H1 (cell line): ENCODE data around the gene ZNF490. TPM values are rescaled to one million over a fixed set of nuclear protein-coding genes. Genes with fewer than 3 reads are reported as not detected.

Experiments used
- CTCF ChIA-PET: fragments of 300-600 bp; sonication (Branson Sonifier 250); formaldehyde crosslinking; loops from one replicate; lab custom pipeline; 2021; ENCODE audit not compliant: partially characterized antibody; lab: Charles Lee
- POLR2A ChIA-PET: fragments of 300-600 bp; sonication (Branson Sonifier 250); formaldehyde crosslinking; loops from one replicate; lab custom pipeline; 2021; ENCODE audit warnings: inconsistent platforms; ENCODE audit not compliant: partially characterized antibody; lab: Charles Lee
- DNase-seq, 2 experiments: peaks; one replicate each; pipeline versions ENCODE4 v3.0.0 to v3.0.0-alpha.2; 2010 to 2022; ENCODE audit warnings: low spot score in 2 of 2, low read depth in 1 of 2, mixed read lengths in 1 of 2
- FAIRE-seq: peaks from 2 replicates; lab custom pipeline; 2011; peaks lifted over from hg19 to GRCh38; lab: Jason Lieb, UNC
- H2AFZ ChIP-seq: 2 replicates; pipeline ENCODE4 v1.8.1; 2012; ENCODE audit warnings: low read length, inconsistent platforms
- H2AK5ac ChIP-seq: 2 replicates; pipeline ENCODE4 v1.6.1; 2013; ENCODE audit warnings: low read depth, low read length
- H2BK120ac ChIP-seq: replicated peaks from 2 replicates; pipeline ENCODE3; 2013; ENCODE audit warnings: low read depth, low read length, inconsistent platforms
- H2BK12ac ChIP-seq: 2 replicates; pipeline ENCODE4 v1.6.1; 2013; ENCODE audit warnings: low read depth, low read length
- H2BK15ac ChIP-seq: 2 replicates; pipeline ENCODE4 v1.6.1; 2013; ENCODE audit warnings: low read length
- H2BK20ac ChIP-seq: 2 replicates; pipeline ENCODE4 v1.6.1; 2013; ENCODE audit warnings: low read length
- H2BK5ac ChIP-seq: 2 replicates; pipeline ENCODE4 v1.6.1; 2013; ENCODE audit warnings: low read depth, low read length
- H3K14ac ChIP-seq: 2 replicates; pipeline ENCODE4 v1.6.1; 2013; ENCODE audit warnings: inconsistent platforms; ENCODE audit not compliant: insufficient read length
- H3K18ac ChIP-seq: 2 replicates; pipeline ENCODE4 v1.6.1; 2013; ENCODE audit warnings: low read length; ENCODE audit errors: extremely low read depth
- H3K23ac ChIP-seq: 2 replicates; pipeline ENCODE4 v1.6.1; 2013; ENCODE audit warnings: inconsistent platforms; ENCODE audit not compliant: insufficient read length
- H3K23me2 ChIP-seq: 2 replicates; pipeline ENCODE4 v1.6.1; 2013; ENCODE audit warnings: low read depth, low read length
- H3K27ac ChIP-seq: 2 replicates; pipeline ENCODE4 v1.6.1; 2011; ENCODE audit warnings: low read depth, low read length, inconsistent platforms
- H3K27me3 ChIP-seq, 4 experiments: replicated peaks in 1 of 4; 1 replicate in 1 of 4; 2 replicates in 3 of 4; pipeline versions ENCODE4 v1.6.1 to v1.8.1; 2011 to 2013; ENCODE audit warnings: low read length in 3 of 4, mild to moderate bottlenecking in 3 of 4, inconsistent platforms in 2 of 4, mixed read lengths in 2 of 4, moderate library complexity in 1 of 4; ENCODE audit not compliant: control insufficient read depth in 3 of 4, insufficient read depth in 3 of 4; ENCODE audit errors: extremely low read depth in 1 of 4
- H3K36me3 ChIP-seq, 4 experiments: 2 replicates each; pipeline versions ENCODE4 v1.6.1 to v1.8.1; 2011 to 2013; ENCODE audit warnings: mild to moderate bottlenecking in 4 of 4, low read length in 3 of 4, moderate library complexity in 2 of 4, control low read depth in 1 of 4, inconsistent platforms in 1 of 4; ENCODE audit not compliant: insufficient read depth in 4 of 4, control insufficient read depth in 2 of 4
- H3K4ac ChIP-seq: replicated peaks from 2 replicates; pipeline ENCODE3; 2013; ENCODE audit warnings: low read length, low read depth, mixed read lengths, inconsistent platforms; ENCODE audit not compliant: insufficient read length
- H3K4me1 ChIP-seq, 4 experiments: replicated peaks in 1 of 4; 1 replicate in 1 of 4; 2 replicates in 3 of 4; pipeline versions ENCODE4 v1.6.1 to v1.8.1; 2011 to 2013; ENCODE audit warnings: low read length in 3 of 4, inconsistent platforms in 2 of 4, mixed read lengths in 1 of 4; ENCODE audit not compliant: insufficient read depth in 4 of 4, control insufficient read depth in 3 of 4
- H3K4me2 ChIP-seq, 2 experiments: 2 replicates each; pipeline versions ENCODE4 v1.6.1 to v1.8.1; 2011 to 2013; ENCODE audit warnings: low read depth in 2 of 2, low read length in 2 of 2, control low read depth in 1 of 2, inconsistent platforms in 1 of 2, mild to moderate bottlenecking in 1 of 2; ENCODE audit not compliant: insufficient read depth in 1 of 2
- H3K4me3 ChIP-seq, 4 experiments: fragments of 200-600, 300-600 bp in 1 of 4; sonication (generic), shearing (Covaris generic), sonication (Bioruptor Twin) in 1 of 4; 2 replicates each; pipeline versions ENCODE4 v1.5.1 to v1.8.1; 2011 to 2016; ENCODE audit warnings: low read length in 4 of 4, low read depth in 3 of 4, control low read depth in 2 of 4, inconsistent platforms in 2 of 4, mild to moderate bottlenecking in 2 of 4, mixed read lengths in 1 of 4, moderate library complexity in 1 of 4; ENCODE audit not compliant: insufficient read depth in 2 of 4; ENCODE audit errors: extremely low read depth in 1 of 4
- H3K56ac ChIP-seq: replicated peaks from 2 replicates; pipeline ENCODE3; 2013; ENCODE audit warnings: low read depth, mild to moderate bottlenecking, mixed read lengths, low read length, inconsistent platforms; ENCODE audit not compliant: insufficient read length
- H3K79me1 ChIP-seq: 2 replicates; pipeline ENCODE4 v1.6.1; 2013; ENCODE audit warnings: low read depth, low read length, control low read depth
- H3K79me2 ChIP-seq, 2 experiments: 2 replicates each; pipeline versions ENCODE4 v1.6.1 to v1.8.1; 2012 to 2013; ENCODE audit warnings: low read length in 2 of 2, mild to moderate bottlenecking in 2 of 2, inconsistent platforms in 1 of 2; ENCODE audit not compliant: insufficient read depth in 2 of 2, control insufficient read depth in 1 of 2
- H3K9ac ChIP-seq, 4 experiments: replicated peaks in 1 of 4; 1 replicate in 1 of 4; 2 replicates in 3 of 4; pipeline versions ENCODE4 v1.6.1 to v1.8.1; 2011 to 2013; ENCODE audit warnings: low read depth in 3 of 4, low read length in 3 of 4, control low read depth in 2 of 4, mild to moderate bottlenecking in 2 of 4, moderate library complexity in 2 of 4, inconsistent platforms in 1 of 4; ENCODE audit errors: extremely low read depth in 1 of 4
- H3K9me3 ChIP-seq, 2 experiments: 2 replicates each; pipeline versions ENCODE4 v1.6.1 to v1.8.1; 2012 to 2013; ENCODE audit warnings: mild to moderate bottlenecking in 2 of 2, moderate library complexity in 2 of 2, control low read depth in 1 of 2, inconsistent platforms in 1 of 2, low read depth in 1 of 2, low read length in 1 of 2, mixed read lengths in 1 of 2; ENCODE audit not compliant: insufficient read depth in 2 of 2
- H4K20me1 ChIP-seq, 2 experiments: replicated peaks in 1 of 2; 2 replicates each; pipeline versions ENCODE3 to v1.8.1; 2011 to 2013; ENCODE audit warnings: inconsistent platforms in 2 of 2, low read length in 2 of 2, mild to moderate bottlenecking in 1 of 2; ENCODE audit not compliant: insufficient read depth in 2 of 2, control insufficient read depth in 1 of 2
- H4K5ac ChIP-seq: 2 replicates; pipeline ENCODE4 v1.6.1; 2013; ENCODE audit warnings: low read length, low read depth, mixed read lengths, inconsistent platforms; ENCODE audit not compliant: insufficient read length
- H4K8ac ChIP-seq: 2 replicates; pipeline ENCODE4 v1.8.0; 2013; ENCODE audit warnings: mild to moderate bottlenecking, moderate library complexity, low read length, inconsistent platforms; ENCODE audit not compliant: insufficient read depth; ENCODE audit errors: extremely low read depth
- H4K91ac ChIP-seq: replicated peaks from 2 replicates; pipeline ENCODE3; 2013; ENCODE audit warnings: low read length, mixed read lengths, inconsistent platforms; ENCODE audit not compliant: insufficient read length
- CHD2 ChIP-seq: IDR thresholded peaks from 2 replicates; pipeline ENCODE4 v1.6.1; 2012; ENCODE audit warnings: low read length, improper control_type of control experiment
- EP300 ChIP-seq, 2 experiments: IDR thresholded peaks; 1 replicate in 1 of 2; 2 replicates in 1 of 2; pipeline ENCODE4 v1.6.1; 2011 to 2012; ENCODE audit warnings: low read depth in 2 of 2, low read length in 2 of 2, mild to moderate bottlenecking in 2 of 2, borderline replicate concordance in 1 of 2, inconsistent platforms in 1 of 2, moderate library complexity in 1 of 2
- WGBS, 2 experiments: shearing (Covaris generic) in 1 of 2; methylation state at CpG; one replicate each; pipeline versions ENCODE4 v1.1.6 to v1.1.7; 2013 to 2015; ENCODE audit warnings: low lambda C conversion rate in 2 of 2, mixed read lengths in 2 of 2, inconsistent platforms in 1 of 2, low coverage in 1 of 2, missing lambda C conversion rate in 1 of 2; ENCODE audit not compliant: insufficient replicate concordance in 2 of 2, insufficient coverage in 1 of 2, insufficient read length in 1 of 2; ENCODE audit errors: extremely low coverage in 1 of 2, missing lambda C conversion rate in 1 of 2; 5-methylcytosine and 5-hydroxymethylcytosine counted together
- polyA plus RNA-seq, 7 experiments: library from polyadenylated mRNA; depleted of rRNA in 3 of 7; stranded (reverse) in 5 of 7; unstranded in 2 of 7; fragments of >200 nt in 5 of 7; fragments of 200-250 nt in 2 of 7; gene quantifications; 1 replicate in 5 of 7; 2 replicates in 1 of 7; 4 replicates in 1 of 7; pipeline versions ENCODE4 v1.2.1 to v1.2.3, GENCODE V29; 2011 to 2013; ENCODE audit warnings: missing spikeins in 2 of 7, mixed read lengths in 2 of 7
- total RNA-seq: library from RNA; stranded (reverse); fragmentation: NEBNext Ultra II Directional; extraction: Animal tissue kit (Norgen Biotek cat#: 25700); gene quantifications from 2 replicates; pipeline ENCODE4 v1.2.1, GENCODE V29; 2021

Gene ZNF490
- total and polyA plus RNA-seq, 2 of the 8 experiments (the other 6 are each of a cell fraction or from before 2014, with no cell fraction given), result 1.7 to 9.0 TPM

- Histone ChIP-seq H3K36me3 (peaks cover 0 to 8% (median 1%) of the 10 kb centered on the region in 4 experiments; a peak in 2 of 8 replicates), H3K79me2 (peaks cover 0 to 56% of the 10 kb centered on the region in 2 experiments; a peak in 3 of 4 replicates)
Measured at GRCh38 chr19:12545267-12545666, 65.3 kb downstream of the ZNF490 start.

More at GRCh38 chr19:12545267-12545666, 65.3 kb downstream of the ZNF490 start:
- Histone ChIP-seq H2AK5ac (no peak overlapping the region), H4K8ac (no peak overlapping the region), H3K14ac (no peak overlapping the region), H2BK120ac (no peak overlapping the region), H3K27ac (no peak overlapping the region; the same call in 1 of the 2 replicates), H2BK15ac (no peak overlapping the region), H3K9ac (no peak overlapping the region), H2AFZ (no peak overlapping the region)
- 96% methylated on average over 8 of the region's 8 CpGs; no CpG with 5 or more reads in 1 of the 2 experiments for WGBS, 2 experiments
- TF ChIP-seq CHD2 (no peak), EP300 (IDR thresholded peaks at IDR 0.05; ENCODE audit: borderline replicate concordance in 1 of 2, low read depth in 2 of 2, low read length in 2 of 2) (no peak)
- TF ChIP-seq, all 59 proteins: peak for 0
- Histone ChIP-seq H2BK5ac (no peak overlapping the region), H4K20me1 (peaks cover 0 to 6% of the 10 kb centered on the region in 2 experiments), H2BK20ac (no peak overlapping the region), H4K5ac (no peak overlapping the region), H2BK12ac (no peak overlapping the region), H3K23me2 (no peaks in the 10 kb centered on the region), H3K9me3 (peaks cover 0 to 5% of the 10 kb centered on the region in 2 experiments; a peak in 2 of 4 replicates), H3K4ac (no peak overlapping the region), H3K79me1 (peaks cover 9% of the 10 kb centered on the region), H3K56ac (no peak overlapping the region), H3K18ac (no peak overlapping the region), H3K23ac (no peak overlapping the region), H3K4me2 (no peak overlapping the region), H3K27me3 (no peaks in the 10 kb centered on the region), H3K4me1 (peaks cover 0 to 2% (median 0%) of the 10 kb centered on the region in 4 experiments; a peak in 2 of 7 replicates), H4K91ac (no peak overlapping the region), H3K4me3 (no peak overlapping the region)
- POLR2A ChIA-PET, result interaction anchor here (1.6 kb wide), 1 partner anchor 48 kb away, joined by 4 read pairs; no protein-coding TSS in a partner anchor
- CTCF ChIA-PET, result interaction anchor here (0.6 to 1.6 kb wide), 6 partner anchors 9 to 394 kb away, joined by 3 to 5 read pairs (median 3); no protein-coding TSS in a partner anchor
- DNase-seq (no peak), FAIRE-seq (no peak)
